GM18505 (cell line): Measurements from ENCODE around the gene DIP2B.

Experiments
- ATAC-seq: cut with Tn5 transposase; IDR thresholded peaks from one replicate; pipeline ENCODE4 v1.9.1; 2021; ENCODE audit not compliant: unreplicated experiment
- POLR2A ChIP-seq: IDR thresholded peaks from 4 replicates; pipeline ENCODE4 v1.6.1; 2011; ENCODE audit warnings: borderline replicate concordance; ENCODE audit not compliant: insufficient read depth, insufficient read length; ENCODE audit errors: extremely low read depth

The DIP2B gene

DNA sequence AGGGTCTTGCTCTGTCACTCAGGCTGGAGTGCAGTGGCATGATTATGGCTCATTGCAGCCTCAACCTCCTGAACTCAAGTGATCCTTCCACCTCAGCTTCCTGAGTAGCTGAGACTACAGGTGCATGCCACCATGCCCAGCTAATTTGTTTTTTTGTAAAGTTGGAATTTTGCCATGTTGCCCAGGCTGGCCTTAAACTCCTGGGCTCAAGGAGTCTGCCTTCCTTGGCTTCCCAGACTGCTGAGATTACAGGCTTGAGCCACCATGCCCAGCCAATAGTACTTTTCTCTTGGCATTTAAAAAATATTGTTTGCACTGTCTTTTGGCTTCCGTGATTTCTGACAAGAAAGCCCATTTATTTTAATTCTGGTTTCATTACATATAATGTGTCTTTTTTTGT lies 61.3 kb downstream of the DIP2B start:
- TF ChIP-seq POLR2A: no peak

GRCh38 chr12:50567926-50568325 lies 63.1 kb downstream of the DIP2B start:
- no peak for TF ChIP-seq POLR2A

More for the DNA sequence above, 61.3 kb downstream of the DIP2B start:
- ATAC-seq: no peak

GRCh38 chr12:50568338-50569091 lies 63.7 kb downstream of the DIP2B start:
- TF ChIP-seq POLR2A: no peak
- ATAC-seq: no peak

More at GRCh38 chr12:50567926-50568325, 63.1 kb downstream of the DIP2B start:
- no peak for ATAC-seq

DNA sequence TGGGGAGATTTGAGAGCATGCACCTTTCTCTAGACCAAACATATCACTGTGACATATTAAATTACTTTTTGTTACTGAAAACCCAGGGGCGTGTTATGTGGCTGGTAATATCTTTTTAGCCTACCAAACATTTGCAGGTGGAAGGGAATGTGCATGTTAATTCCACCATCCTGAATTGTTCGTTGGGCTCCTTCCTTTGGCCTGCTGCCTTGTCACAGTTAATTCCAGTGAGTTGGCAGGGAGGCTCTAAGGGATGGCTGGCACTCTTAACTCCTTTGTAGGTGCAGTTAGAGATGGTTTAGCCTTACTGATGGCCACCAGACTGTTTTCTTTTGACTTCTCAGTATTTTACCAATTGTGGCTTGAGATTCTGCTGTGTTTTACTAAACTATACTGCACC lies 64.5 kb downstream of the DIP2B start:
- no peak for TF ChIP-seq POLR2A
- ATAC-seq: no peak

- no peak for TF ChIP-seq POLR2A
- no peak for ATAC-seq
These were observed 65.1 kb downstream of the DIP2B start for GRCh38 chr12:50569876-50570275.

DNA sequence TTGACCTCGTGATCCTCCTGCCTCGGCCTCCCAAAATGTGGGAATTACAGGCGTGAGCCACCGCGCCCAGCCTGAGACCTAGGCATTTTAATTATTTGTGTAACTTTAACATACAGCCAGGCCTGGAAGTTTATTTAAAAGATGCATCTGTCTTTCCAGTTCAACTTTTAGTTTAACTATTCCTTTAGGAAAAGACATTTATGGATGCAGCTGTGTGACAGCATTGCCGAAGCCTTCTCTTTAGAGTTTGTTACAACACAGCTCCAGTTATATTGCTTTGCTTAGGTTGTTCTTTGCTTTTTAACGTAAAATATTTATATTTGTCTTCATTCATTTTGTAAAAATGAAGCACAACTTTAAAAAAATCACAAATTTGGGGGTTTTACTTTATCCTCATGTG lies 67.0 kb downstream of the DIP2B start:
- ATAC-seq: no peak
- no peak for TF ChIP-seq POLR2A

DNA sequence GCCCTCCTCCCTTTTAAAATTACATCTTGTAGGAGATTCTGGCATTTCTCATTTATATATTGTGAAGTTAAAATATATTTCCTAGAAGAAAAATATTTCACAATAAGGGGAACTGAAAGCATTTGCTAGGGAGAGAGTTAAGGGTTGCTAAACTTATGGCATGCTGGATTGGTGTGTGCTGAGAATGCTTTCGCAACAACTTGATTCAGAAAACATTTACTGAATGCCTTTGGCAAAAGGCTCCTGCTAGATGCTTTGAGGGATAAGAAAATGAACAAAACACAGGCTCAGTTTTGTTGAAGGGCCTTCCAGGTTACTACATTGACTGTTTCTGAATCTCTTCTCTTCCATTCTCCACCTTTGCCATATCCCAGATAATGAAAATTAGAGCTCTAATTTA lies 67.5 kb downstream of the DIP2B start:
- no peak for ATAC-seq
- TF ChIP-seq POLR2A: no peak

- TF ChIP-seq POLR2A: no peak
- ATAC-seq: no peak
These were observed 68.0 kb downstream of the DIP2B start for GRCh38 chr12:50572760-50573159.

GRCh38 chr12:50573271-50573670 lies 68.5 kb downstream of the DIP2B start:
- no peak for ATAC-seq
- TF ChIP-seq POLR2A: no peak

- TF ChIP-seq POLR2A: no peak
- ATAC-seq: no peak
These were observed 70.0 kb downstream of the DIP2B start for GRCh38 chr12:50574601-50575348.

- TF ChIP-seq POLR2A: no peak
- ATAC-seq: no peak
These were observed 75.0 kb downstream of the DIP2B start for GRCh38 chr12:50579757-50580267.

- TF ChIP-seq POLR2A: no peak
- no peak for ATAC-seq
These were observed 75.7 kb downstream of the DIP2B start for GRCh38 chr12:50580436-50580835.

GRCh38 chr12:50581226-50582184 lies 76.7 kb downstream of the DIP2B start:
- no peak for ATAC-seq

DNA sequence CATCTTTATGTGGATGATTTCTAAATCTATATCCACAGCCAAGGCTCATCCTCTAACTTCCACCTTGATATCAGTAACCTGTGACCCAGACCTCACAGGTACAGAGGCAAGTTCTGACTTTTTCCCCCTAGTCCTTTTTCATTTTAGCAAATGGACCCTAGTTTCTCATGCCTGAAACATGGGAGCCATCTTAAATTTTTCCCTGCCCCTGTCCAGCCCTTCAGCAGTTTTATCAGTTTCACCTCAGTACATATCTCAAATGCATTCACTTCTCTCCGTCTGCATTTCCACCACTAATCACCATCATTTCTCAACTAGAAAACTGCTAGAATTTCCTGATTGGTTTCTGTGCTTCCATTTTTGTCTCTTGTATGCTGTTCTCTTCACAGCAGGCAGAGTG lies 79.3 kb downstream of the DIP2B start:
- no peak for TF ChIP-seq POLR2A
- ATAC-seq: no peak

More at GRCh38 chr12:50581226-50582184, 76.7 kb downstream of the DIP2B start:
- no peak for TF ChIP-seq POLR2A
